ENCODE measurements around the gene PIGZ.

The PIGZ gene

DNA sequence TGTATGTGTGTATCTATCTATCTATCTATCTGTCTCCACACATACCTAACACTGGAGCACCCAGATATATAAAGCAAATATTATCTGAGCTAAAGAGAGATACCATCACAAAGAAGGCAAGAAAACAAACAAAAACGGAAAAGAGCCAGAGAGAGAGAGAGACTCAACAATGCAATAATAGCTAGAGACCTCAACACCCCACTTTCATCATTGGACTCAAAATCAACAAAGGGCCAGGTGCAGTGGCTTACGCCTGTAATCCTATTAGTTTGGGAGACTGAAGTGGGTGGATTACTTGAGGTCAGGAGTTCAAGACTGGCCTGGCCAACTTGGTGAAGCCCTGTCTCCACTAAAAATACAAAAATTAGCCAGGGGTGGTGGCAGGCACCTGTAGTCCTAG lies 49.7 kb downstream of the PIGZ start:
- TF ChIP-seq, protein P1, sequence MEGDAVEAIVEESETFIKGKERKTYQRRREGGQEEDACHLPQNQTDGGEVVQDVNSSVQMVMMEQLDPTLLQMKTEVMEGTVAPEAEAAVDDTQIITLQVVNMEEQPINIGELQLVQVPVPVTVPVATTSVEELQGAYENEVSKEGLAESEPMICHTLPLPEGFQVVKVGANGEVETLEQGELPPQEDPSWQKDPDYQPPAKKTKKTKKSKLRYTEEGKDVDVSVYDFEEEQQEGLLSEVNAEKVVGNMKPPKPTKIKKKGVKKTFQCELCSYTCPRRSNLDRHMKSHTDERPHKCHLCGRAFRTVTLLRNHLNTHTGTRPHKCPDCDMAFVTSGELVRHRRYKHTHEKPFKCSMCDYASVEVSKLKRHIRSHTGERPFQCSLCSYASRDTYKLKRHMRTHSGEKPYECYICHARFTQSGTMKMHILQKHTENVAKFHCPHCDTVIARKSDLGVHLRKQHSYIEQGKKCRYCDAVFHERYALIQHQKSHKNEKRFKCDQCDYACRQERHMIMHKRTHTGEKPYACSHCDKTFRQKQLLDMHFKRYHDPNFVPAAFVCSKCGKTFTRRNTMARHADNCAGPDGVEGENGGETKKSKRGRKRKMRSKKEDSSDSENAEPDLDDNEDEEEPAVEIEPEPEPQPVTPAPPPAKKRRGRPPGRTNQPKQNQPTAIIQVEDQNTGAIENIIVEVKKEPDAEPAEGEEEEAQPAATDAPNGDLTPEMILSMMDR (IDR thresholded peaks at IDR 0.05) = no peak

DNA sequence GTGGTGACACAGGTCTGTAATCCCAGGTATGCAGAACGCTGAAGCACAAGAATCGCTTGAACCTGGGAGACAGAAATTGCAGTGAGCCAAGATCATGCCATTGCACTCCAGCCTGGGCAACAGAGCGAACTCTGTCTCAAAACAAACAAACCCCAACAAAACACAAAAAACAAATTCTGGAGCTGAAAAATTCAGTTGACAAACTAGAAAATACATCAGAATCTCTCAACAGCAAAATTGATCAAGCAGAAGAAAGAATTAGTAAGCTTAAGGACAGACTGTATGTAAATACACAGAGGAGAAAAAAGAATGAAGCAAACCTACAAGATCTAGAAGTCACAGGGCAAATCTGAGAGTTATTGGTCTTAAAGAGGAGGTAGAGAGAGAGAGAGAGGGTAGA lies 51.6 kb downstream of the PIGZ start:
- TF ChIP-seq, protein P1 (IDR thresholded peaks at IDR 0.05) = no peak

DNA sequence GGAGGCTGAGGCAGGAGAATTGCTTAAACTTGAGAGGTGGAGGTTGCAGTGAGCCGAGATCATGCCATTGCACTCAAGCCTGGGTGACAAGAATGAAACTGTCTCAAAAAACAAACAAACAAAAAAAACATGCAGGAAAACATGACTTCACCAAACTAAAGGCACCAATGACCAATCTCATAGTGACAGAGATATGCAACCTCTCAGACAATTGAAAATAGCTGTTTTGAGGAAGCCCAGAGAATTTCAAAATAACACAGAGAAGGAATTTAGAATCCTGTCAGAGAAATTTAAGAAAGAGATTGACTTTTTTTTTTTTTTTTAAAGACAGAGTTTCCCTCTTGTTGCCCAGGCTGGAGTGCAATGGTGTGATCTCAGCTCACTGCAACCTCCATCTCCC lies 52.4 kb downstream of the PIGZ start:
- TF ChIP-seq, protein P1 (IDR thresholded peaks at IDR 0.05) = no peak

DNA sequence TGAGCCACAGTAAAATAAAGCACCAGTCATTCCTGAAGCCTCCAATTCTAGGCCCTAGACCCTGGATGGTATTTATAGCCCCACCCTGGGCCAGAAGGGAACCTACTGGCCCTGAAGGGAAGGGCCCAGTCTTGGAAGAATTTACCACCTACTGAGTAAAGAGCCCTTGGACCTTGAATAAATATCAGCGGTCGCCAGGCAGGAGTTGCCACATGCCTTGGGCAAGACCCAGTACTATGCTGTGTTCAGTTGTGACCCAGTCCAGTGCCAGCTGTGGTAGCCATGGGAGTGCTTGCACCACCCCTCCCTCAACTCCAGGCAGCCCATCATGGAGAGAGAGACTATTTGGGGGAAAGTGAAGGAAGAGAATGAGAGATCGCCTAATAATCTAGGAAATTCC lies 53.3 kb downstream of the PIGZ start:
- TF ChIP-seq, protein P1 (IDR thresholded peaks at IDR 0.05) = no peak

DNA sequence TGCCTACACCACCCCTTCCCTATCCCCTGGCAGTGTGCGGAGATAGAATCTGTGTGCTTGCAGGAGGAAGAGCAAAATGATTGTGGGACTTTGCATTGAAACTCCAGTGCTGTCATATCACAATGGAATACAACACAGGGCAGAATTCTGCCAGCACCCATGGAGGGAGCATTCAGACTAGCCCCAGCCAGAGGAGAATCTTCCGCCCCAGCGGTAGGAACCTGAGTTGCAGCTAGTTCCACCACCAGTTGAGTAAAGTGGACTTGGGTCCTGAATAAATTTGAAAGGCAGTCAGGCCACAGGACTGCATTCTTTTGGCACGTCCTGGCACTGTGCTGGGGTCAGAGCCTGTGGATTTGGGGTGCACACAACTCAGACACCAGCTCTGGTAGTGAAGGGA lies 53.8 kb downstream of the PIGZ start:
- TF ChIP-seq, protein P1 (IDR thresholded peaks at IDR 0.05) = no peak

DNA sequence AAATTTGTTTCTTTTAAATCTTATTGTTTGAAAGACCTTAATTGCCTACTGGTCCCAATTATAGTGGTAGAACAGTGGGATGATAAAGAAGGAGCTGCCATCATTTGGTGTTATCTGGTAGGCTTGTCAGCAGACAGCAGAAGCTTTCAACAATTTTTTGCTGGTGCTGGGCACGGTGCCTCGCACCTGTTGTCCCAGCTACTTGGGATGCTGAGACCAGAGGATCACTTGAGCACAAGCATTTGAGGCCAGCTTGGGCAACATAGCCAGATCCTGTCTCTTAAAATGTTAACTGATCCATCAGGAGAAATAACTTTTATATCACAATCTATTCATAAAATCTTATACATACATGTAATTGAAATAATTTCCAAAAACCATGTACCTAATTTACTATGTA lies 64.9 kb downstream of the PIGZ start:
- TF ChIP-seq, protein P1 (IDR thresholded peaks at IDR 0.05) = no peak

DNA sequence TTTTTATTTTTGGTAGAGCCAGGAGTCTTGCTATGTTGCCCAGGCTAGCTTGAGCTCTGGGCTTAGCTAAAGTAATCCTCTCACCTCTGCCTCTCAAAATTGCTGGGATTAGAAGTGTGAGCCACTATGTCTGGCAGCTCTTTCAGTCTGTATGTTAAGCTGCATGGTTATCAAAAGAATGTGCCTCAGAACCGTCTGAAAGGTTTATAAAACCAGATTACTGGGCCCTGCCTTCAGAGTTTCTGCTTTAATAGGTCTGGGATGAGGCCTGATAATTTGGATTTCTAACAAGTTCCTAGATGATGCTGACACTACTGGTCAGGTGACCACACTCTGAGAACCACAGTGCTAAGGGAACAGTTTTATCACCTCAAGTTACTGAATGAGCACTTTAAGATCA lies 66.3 kb downstream of the PIGZ start:
- TF ChIP-seq, protein P1 (IDR thresholded peaks at IDR 0.05) = no peak

DNA sequence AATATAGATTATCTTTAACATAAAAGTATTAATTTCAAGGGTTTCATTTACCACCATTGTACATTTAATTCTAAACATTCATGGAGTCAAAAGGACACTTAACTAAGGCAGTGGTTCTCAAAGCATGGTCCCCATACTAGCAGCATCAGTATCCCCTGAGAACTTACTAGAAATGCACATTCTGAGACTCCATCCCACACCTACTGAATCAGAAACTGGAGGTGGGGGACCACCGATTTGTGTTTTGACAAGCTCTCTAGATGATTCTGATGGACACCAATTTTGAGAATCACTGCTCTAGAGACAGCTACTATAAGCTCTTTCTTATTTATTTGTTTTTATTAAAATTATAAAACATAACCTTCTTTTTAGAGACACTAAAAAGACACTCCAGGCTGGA lies 66.9 kb downstream of the PIGZ start:
- TF ChIP-seq, protein P1 (IDR thresholded peaks at IDR 0.05) = no peak
